Hypothalamus (tissue), 51 donors: Measurements from ENCODE around the gene PCDHGA4.
"Not testable (repeated sequence)": the region's sequence is repeated elsewhere in the genome, so short reads cannot be mapped to it uniquely, and the experiment has no call there.

Experiments used
- DNase-seq, 51 donors: peaks; one replicate each; lab custom pipeline; 2025; lab: John Stamatoyannopoulos, UW

The PCDHGA4 gene

GRCh38 chr5:141354900-141355469 lies at the start of gene PCDHGA4:
Gene PCDHGA4 (plus strand): TSS chr5:141355021. CDS start chr5:141355108, 87 bp downstream.
- no peak for DNase-seq

GRCh38 chr5:141306630-141307029 lies 48.2 kb upstream of the PCDHGA4 start:
- no peak for DNase-seq

DNA sequence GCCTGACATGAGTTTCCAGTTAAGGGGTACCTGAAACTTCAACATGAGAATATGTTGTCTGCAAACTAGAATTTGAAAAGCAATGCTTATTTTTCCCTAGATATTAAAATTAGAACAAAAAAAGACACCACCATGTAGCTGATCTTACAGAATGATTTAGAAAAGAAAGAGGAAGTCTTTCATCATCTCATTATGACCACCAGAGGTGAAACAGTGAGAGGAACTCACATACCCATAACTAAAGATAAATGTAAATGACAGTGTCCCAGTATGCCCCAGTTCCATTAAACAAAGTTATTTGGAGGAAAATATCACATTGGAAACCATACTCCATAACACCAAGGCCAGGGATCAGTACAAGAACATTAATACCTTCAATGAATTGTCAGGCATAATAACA lies 41.1 kb upstream of the PCDHGA4 start:
- DNase-seq, result no peak

DNA sequence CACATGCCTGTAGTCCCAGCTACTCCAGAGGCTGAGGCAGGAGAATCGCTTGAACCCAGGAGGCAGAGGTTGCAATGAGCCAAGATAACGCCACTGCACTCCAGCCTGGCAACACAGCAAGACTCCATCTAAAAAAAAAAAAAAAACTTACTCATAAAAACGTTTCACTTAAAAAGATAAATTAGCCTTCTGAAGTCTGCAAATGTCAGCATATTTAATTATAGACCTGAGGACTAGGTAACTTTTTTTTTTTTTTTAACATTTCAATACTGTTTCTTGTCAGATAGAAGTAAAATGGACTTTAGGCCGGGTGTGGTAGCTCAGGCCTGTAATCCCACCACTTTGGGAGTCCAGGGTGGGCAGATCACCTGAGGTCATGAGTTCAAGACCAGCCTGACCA lies 37.9 kb upstream of the PCDHGA4 start:
- not testable (repeated sequence) for DNase-seq

GRCh38 chr5:141319202-141319601 lies 35.6 kb upstream of the PCDHGA4 start:
- DNase-seq, result no peak

GRCh38 chr5:141319699-141320098 lies 35.1 kb upstream of the PCDHGA4 start:
- no peak for DNase-seq

- DNase-seq, result peak; percentile 43 to 93 (median 78)
These were observed 34.3 kb upstream of the PCDHGA4 start, which contains the start of gene TAF7 for GRCh38 chr5:141320225-141321169. Gene TAF7 (minus strand): TSS chr5:141320784. CDS start chr5:141320044, 740 bp downstream.

DNA sequence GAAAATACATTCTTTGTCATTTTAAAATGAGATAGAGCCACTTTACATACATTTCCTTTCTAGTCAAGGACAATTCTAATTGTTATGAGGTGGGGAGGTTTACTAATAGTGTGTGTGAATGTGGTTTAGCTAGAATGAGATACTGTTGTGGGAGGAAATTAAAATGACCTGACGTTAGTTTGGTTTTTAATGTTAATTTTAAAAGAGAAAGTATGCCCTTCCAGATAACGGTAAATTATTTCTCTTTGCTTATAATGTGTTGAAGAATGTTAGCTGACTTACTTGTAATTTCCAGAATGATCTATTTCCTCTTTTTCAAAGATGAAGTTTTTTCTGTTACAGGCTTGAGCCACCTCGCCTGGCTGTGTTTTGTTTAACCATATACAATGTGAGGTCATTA lies 32.6 kb upstream of the PCDHGA4 start:
- DNase-seq, result no peak

- DNase-seq, result peak in 45 of 51 donors; percentile 1 to 78 (median 33)
These were observed 28.6 kb upstream of the PCDHGA4 start for GRCh38 chr5:141326088-141326854.

GRCh38 chr5:141328231-141328630 lies 26.6 kb upstream of the PCDHGA4 start:
- no peak for DNase-seq

DNA sequence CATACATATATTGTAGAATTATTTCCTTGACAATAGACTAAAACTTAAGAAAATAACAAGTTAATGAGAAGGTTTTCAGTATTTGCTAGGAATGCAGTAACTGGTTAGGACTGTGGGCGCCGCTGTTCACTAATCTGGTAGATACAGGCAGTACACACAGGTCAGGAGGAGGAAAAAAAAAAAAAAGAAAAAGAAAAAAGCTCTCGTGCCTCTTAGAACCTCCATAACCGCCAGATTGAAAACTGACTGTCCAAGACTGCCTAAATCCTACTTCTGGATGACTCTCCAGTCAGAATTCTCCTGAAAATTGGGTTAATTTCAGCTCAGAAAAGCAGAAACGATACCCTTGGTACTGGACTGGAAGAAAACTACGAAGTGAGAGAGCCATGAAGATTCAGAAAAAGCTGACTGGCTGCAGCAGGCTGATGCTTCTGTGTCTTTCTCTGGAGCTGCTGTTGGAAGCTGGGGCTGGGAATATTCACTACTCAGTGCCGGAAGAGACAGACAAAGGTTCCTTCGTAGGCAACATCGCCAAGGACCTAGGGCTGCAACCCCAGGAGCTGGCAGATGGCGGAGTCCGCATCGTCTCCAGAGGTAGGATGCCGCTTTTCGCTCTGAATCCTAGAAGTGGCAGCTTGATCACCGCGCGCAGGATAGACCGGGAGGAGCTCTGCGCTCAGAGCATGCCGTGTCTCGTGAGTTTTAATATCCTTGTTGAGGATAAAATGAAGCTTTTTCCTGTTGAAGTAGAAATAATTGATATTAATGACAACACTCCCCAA lies 24.3 kb upstream of the PCDHGA4 start, which contains the start of gene PCDHGA1:
Gene PCDHGA1 (plus strand): TSS at position 216 of the 782 bp plus-strand sequence.
- DNase-seq, result no peak

DNA sequence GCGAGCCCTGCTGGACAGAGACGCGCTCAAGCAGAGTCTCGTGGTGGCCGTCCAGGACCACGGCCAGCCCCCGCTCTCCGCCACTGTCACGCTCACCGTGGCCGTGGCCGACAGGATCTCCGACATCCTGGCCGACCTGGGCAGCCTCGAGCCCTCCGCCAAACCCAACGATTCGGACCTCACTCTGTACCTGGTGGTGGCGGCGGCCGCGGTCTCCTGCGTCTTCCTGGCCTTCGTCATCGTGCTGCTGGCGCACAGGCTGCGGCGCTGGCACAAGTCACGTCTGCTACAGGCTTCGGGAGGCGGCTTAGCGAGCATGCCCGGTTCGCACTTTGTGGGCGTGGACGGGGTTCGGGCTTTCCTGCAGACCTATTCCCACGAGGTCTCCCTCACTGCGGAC lies 22.2 kb upstream of the PCDHGA4 start:
- not testable (repeated sequence) for DNase-seq

GRCh38 chr5:141338538-141339306 lies 16.1 kb upstream of the PCDHGA4 start, which contains the start of gene PCDHGA2:
Gene PCDHGA2 (plus strand): TSS chr5:141338760.
- DNase-seq, result no peak

DNA sequence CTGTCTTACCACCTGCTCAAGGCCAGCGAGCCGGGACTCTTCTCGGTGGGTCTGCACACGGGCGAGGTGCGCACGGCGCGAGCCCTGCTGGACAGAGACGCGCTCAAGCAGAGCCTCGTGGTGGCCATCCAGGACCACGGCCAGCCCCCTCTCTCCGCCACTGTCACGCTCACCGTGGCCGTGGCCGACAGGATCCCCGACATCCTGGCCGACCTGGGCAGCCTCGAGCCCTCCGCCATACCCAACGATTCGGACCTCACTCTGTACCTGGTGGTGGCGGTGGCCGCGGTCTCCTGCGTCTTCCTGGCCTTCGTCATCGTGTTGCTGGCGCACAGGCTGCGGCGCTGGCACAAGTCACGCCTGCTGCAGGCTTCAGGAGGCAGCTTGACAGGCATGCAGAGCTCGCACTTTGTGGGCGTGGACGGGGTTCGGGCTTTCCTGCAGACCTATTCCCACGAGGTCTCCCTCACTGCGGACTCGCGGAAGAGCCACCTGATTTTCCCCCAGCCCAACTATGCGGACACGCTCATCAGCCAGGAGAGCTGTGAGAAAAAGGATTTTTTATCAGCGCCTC lies 14.0 kb upstream of the PCDHGA4 start:
- DNase-seq, result not testable (repeated sequence)

DNA sequence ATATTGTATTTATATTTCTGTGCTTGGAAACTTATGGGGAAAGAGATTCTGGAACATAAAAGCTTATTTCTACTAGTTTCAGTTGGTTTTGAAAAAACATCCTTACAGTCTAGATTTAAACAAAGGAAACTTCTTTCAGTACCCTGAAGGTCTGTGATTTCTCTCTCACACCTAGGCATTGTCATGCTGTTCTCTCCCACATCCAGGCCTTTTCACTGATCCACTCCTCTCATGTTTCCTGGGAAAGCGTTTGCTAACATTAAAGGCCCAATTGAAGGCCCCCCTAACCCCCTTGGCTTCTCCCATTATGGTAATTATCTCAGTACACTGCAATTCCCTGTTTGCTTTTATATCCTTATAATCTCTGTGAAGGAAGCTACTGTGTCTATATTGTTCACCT lies 12.0 kb upstream of the PCDHGA4 start:
- no peak for DNase-seq

DNA sequence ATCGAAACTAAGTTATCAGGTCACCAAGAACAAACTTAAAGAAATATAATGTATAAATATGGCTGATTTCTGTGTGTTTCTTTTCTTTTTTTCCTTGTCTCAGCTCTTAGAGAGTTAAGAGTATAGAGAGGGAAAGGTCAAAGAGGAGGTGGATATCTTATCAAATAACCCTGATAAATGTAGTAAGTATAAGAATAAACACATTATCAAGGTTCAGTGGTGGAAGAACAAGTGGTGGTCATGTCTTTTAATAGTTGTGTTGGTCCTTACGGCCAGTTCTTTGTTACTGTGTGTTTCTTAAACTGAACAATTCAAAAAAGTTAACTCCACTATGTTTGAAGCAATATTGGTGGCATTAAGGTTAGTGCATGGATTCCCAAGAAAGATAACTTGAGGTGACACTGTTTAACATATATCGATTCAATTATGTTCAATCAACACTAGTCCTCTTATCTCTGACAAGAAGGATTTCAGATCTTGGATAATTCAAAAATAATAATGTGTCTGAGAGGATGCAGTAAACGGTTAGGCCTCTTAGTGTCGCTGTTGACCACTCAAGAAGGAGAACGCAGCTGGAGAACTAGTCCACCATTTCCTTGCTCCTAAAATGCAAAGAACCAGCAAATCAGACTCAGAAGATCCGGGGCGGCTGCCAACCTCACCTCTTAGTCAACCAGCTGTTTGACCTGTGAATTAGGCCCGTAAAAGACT lies 11.4 kb upstream of the PCDHGA4 start, which contains the start of gene PCDHGA3:
Gene PCDHGA3 (plus strand): TSS at position 588 of the 711 bp plus-strand sequence. CDS start 205 bp downstream, outside the sequence.
- DNase-seq, result no peak

DNA sequence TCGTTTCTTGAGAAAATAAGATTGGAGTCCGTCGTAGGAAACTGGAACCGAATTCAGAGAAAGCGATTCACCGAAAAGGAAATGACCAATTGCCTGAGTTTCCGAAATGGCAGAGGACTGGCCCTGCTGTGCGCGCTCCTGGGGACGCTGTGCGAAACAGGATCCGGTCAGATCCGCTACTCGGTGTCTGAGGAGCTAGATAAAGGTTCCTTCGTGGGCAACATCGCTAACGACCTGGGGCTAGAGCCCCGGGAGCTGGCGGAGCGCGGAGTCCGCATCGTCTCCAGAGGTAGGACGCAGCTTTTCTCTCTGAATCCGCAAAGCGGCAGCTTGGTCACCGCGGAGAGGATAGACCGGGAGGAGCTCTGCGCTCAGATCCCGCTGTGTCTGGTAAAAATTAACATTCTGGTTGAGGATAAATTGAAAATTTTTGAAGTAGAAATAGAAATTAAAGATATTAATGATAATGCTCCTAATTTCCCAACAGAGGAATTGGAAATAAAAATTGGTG lies 10.8 kb upstream of the PCDHGA4 start:
- DNase-seq, result no peak

- no peak for DNase-seq
These were observed 9.5 kb upstream of the PCDHGA4 start for GRCh38 chr5:141345327-141345726.
